Measurements from ENCODE around the gene SERPINB7.

The SERPINB7 gene

DNA sequence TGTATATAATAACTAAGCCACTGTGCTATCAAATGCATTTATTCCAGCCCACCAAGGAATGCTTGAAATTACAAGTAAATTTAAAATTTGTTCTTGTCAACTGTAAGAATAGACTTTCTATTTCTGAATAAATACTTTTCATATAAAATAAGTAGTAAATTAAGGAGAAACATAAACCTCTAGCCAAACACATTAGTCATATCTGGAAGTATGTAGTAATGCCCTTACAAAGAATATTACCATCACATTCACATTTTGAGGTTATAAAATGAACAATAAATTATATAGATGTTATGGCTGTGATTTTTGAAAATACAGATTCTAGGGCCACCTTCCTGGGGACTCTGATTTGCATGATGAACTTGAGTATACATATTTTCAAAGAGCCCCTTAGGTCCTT, 54.7 kb downstream of the SERPINB7 start:
- TF ChIP-seq, protein P1, sequence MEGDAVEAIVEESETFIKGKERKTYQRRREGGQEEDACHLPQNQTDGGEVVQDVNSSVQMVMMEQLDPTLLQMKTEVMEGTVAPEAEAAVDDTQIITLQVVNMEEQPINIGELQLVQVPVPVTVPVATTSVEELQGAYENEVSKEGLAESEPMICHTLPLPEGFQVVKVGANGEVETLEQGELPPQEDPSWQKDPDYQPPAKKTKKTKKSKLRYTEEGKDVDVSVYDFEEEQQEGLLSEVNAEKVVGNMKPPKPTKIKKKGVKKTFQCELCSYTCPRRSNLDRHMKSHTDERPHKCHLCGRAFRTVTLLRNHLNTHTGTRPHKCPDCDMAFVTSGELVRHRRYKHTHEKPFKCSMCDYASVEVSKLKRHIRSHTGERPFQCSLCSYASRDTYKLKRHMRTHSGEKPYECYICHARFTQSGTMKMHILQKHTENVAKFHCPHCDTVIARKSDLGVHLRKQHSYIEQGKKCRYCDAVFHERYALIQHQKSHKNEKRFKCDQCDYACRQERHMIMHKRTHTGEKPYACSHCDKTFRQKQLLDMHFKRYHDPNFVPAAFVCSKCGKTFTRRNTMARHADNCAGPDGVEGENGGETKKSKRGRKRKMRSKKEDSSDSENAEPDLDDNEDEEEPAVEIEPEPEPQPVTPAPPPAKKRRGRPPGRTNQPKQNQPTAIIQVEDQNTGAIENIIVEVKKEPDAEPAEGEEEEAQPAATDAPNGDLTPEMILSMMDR (IDR thresholded peaks at IDR 0.05; ENCODE audit: extremely low read depth, missing control alignments), result no peak
- no peak for DNase-seq (ENCODE audit: low spot score)

DNA sequence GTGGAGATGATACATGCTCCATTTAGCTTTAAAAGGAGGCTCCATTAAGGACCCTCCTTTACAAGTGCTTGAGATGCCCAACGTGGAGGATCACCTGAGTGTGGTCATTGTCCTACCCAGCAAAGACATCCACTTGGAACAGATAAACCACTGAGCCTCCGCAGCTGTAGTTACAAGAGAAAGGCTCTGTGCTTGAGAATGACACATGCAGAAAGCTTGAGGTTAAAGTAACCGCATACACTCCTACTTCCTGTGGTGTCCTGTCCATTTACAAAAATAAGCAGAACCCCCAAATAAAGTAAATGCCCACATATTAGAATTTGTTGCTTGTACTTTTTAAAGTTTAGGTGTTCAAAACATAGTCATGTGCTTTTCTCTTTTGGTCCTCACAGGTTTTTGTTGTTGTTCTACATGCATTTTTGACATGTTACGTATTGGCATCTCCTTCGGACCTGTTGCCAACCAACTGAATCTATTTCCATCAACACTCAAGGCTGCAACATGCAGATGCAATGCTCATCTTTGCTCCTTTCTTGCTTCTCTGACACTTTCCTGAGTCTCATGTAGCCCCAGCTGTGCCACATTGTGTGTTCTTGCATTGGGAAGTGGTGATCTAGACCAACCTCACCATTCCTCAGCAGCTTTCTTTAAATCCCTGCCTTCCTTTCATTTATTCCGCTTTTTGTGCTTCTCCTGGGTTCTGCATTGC, 56.0 kb downstream of the SERPINB7 start:
- TF ChIP-seq, protein P1 (IDR thresholded peaks at IDR 0.05; ENCODE audit: extremely low read depth, missing control alignments), result no peak
- DNase-seq (ENCODE audit: low spot score), result peak; percentile 19

DNA sequence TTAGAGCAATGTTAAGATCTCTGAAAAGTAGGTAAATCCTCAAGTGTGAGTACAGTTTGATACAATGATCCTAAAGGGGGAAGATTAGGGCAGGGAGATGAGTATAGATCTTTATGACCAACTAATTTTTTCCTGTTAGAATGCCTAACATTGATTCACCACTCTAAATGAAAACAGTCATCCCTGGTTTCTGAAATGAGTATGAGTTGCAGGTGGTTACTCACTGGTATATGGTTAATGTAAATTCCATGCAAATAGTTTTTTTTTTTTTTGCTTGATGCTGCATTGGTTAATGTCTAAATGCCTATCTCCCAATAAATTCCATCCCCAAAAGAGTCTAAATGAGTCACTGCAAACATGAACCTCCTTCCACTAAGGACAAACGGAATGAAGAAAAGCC, 57.3 kb downstream of the SERPINB7 start:
- DNase-seq (ENCODE audit: low spot score), result peak; percentile 15
- TF ChIP-seq, protein P1 (IDR thresholded peaks at IDR 0.05; ENCODE audit: extremely low read depth, missing control alignments), result no peak

DNA sequence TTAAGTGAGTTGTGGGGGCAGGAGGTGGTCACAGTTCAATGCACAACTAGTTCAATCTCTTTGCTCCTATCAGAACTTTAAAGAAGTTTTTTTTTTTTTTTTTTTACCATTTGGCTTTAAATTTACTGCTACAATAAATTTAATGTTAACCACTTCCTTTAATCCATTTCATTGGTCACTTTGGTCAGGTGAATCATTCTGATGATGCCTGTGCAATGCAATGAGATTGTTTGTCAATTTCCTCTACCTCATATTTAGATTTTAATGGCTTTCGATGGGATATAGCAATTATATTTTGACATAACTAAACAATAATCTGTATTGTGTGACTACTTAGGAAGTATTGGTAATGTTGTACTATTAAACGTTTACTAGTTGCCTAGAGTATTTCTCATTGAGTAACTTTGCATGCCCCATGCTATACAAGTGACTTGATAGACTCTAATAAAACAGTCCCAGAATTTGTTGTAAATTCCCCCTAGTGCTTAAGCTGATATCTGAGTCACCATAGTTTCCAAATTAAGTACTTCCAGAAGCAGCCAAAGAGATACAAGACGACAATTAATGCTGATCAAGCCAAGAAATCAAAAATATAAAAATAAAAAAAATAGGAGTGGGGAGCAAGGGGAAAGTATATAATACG, 59.4 kb downstream of the SERPINB7 start:
- TF ChIP-seq, protein P1 (IDR thresholded peaks at IDR 0.05; ENCODE audit: extremely low read depth, missing control alignments), result no peak
- DNase-seq (ENCODE audit: low spot score), result no peak

DNA sequence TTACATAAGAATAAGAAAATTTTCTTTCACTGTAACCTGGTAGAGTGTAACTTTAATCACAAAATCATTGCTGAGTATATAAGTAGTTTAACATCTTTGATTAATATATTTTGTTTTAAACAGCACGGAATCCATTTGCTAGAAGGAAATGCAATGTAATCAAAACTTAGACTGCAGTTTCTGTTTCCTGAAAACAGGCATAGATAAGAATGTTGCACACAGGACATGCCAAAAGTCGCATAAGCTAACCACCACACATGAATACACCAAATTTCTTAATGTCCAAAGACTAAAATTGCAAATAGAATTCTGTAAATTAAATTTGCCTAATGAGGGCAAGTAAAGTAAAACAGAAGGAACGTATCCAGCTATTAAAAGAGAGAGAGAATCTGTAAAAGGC, 61.2 kb downstream of the SERPINB7 start:
- TF ChIP-seq, protein P1 (IDR thresholded peaks at IDR 0.05; ENCODE audit: extremely low read depth, missing control alignments), result no peak

DNA sequence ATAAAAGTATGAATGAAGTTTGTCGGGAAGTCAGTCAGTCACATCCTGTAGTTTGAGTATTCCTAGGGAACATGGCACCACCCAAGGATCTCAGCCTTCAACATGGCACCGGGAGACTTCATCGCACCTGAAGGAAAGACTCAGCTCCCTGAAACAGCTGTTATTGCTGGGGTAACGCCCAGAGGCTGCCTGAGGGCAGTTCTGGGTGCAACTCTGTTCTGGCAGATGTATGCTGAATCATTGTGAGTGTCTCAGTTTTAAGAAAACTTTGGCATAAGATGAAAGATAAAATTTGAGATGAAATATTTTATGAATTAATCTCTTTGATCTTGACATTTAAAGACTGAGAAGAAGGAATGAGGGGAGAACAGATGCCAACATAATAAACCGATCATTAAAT, 62.4 kb downstream of the SERPINB7 start:
- TF ChIP-seq, protein P1 (IDR thresholded peaks at IDR 0.05; ENCODE audit: extremely low read depth, missing control alignments), result no peak
- DNase-seq (ENCODE audit: low spot score), result no peak

More for the DNA sequence above, 61.2 kb downstream of the SERPINB7 start:
- DNase-seq (ENCODE audit: low spot score), result no peak

DNA sequence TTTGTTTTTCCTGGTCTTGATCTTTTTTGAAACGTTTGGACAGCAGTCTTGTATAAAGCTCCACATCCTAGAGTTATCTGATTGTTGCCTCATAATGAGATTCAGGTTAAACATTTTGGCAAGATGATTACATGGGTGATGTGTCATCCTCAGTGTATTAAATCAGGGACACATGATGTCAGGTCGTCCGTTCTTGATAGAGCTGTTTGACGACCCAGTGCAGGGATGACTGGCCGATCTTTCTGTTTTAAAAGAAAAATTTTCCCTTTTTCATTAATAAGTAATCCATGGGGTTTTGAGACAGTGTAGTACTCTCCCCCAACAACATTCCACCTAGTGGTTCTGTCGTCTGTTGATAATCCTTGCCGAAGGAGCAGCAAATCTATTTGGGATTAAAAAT, 67.8 kb downstream of the SERPINB7 start:
- TF ChIP-seq, protein P1 (IDR thresholded peaks at IDR 0.05; ENCODE audit: extremely low read depth, missing control alignments), result no peak
- no peak for DNase-seq (ENCODE audit: low spot score)

All from GM20000 (cell line).